SK-N-SH treated with all-trans-retinoic acid at 6 μM for 48 hours (cell line): ENCODE data around the gene GIPC2.
"Not testable (repeated sequence)": the region's sequence is repeated elsewhere in the genome, so short reads cannot be mapped to it uniquely, and the experiment has no call there.

Experiments
- ATAC-seq: fragments of 200-7000 bp; cut with Tn5 transposase; 3 replicates; pipeline ENCODE4 v1.9.1; 2020; ENCODE audit warnings: mild to moderate bottlenecking, moderate library complexity
- ARNTL ChIP-seq: fragments of 450-650 bp; formaldehyde crosslinking; IDR thresholded peaks from 2 replicates; pipeline ENCODE4 v1.5.0; 2020; ENCODE audit warnings: low read depth, mild to moderate bottlenecking, moderate library complexity, borderline replicate concordance
- BACH2 ChIP-seq: fragments of 250-450 bp; sonication (Bioruptor Pico); IDR thresholded peaks from 2 replicates; pipeline ENCODE4 v1.9.0; 2021; ENCODE audit warnings: mild to moderate bottlenecking, borderline replicate concordance
- CSDC2 ChIP-seq: fragments of 250-450 bp; sonication (Bioruptor Pico); IDR thresholded peaks from 2 replicates; pipeline ENCODE4 v1.5.0; 2020; ENCODE audit warnings: mild to moderate bottlenecking, moderate library complexity
- ESRRG ChIP-seq: fragments of 250-450 bp; sonication (Bioruptor Pico); IDR thresholded peaks from 2 replicates; pipeline ENCODE4 v1.6.1; 2021; ENCODE audit warnings: mild to moderate bottlenecking
- GLIS3 ChIP-seq: fragments of 250-450 bp; sonication (Bioruptor Pico); IDR thresholded peaks from 2 replicates; pipeline ENCODE4 v1.5.0; 2020; ENCODE audit warnings: mild to moderate bottlenecking, moderate library complexity
- ISL1 ChIP-seq: fragments of 250-450 bp; sonication (Bioruptor Pico); IDR thresholded peaks from 2 replicates; pipeline ENCODE4 v2.1.2; 2022; ENCODE audit warnings: mild to moderate bottlenecking, moderate library complexity
- OSR1 ChIP-seq: fragments of 250-450 bp; sonication (Bioruptor Pico); IDR thresholded peaks from 2 replicates; pipeline ENCODE4 v1.8.0; 2022; ENCODE audit warnings: moderate library complexity, mild to moderate bottlenecking, inconsistent platforms
- PPARA ChIP-seq: fragments of 250-450 bp; sonication (Bioruptor Pico); IDR thresholded peaks from 2 replicates; pipeline ENCODE4 v1.5.0; 2020; ENCODE audit warnings: mild to moderate bottlenecking, borderline replicate concordance
- RARB ChIP-seq: fragments of 250-450 bp; sonication (Bioruptor Pico); IDR thresholded peaks from 2 replicates; pipeline ENCODE4 v1.8.0; 2021; ENCODE audit warnings: mild to moderate bottlenecking, moderate library complexity
- SNAI2 ChIP-seq: fragments of 250-450 bp; sonication (Bioruptor Pico); IDR thresholded peaks from 2 replicates; pipeline ENCODE4 v1.5.0; 2020; ENCODE audit warnings: mild to moderate bottlenecking, moderate library complexity
- TCF4 ChIP-seq: fragments of 250-450 bp; sonication (Bioruptor Pico); IDR thresholded peaks from 2 replicates; pipeline ENCODE4 v1.8.0; 2021; ENCODE audit warnings: mild to moderate bottlenecking, moderate library complexity, borderline replicate concordance
- TOX ChIP-seq: fragments of 250-450 bp; sonication (Bioruptor Pico); IDR thresholded peaks from 2 replicates; pipeline ENCODE4 v1.8.0; 2021; ENCODE audit warnings: mild to moderate bottlenecking, moderate library complexity, borderline replicate concordance
- ZC3H10 ChIP-seq: fragments of 250-450 bp; sonication (Bioruptor Pico); IDR thresholded peaks from 2 replicates; pipeline ENCODE4 v1.5.1; 2021; ENCODE audit warnings: mild to moderate bottlenecking, moderate library complexity
- ZFP3 ChIP-seq: fragments of 250-450 bp; sonication (Bioruptor Pico); IDR thresholded peaks from 2 replicates; pipeline ENCODE4 v1.5.0; 2020; ENCODE audit warnings: mild to moderate bottlenecking, moderate library complexity
- ZFP30 ChIP-seq: fragments of 450-650 bp; formaldehyde crosslinking; IDR thresholded peaks from 2 replicates; pipeline ENCODE4 v1.5.0; 2022; ENCODE audit warnings: mild to moderate bottlenecking, moderate library complexity
- ZNF565 ChIP-seq: fragments of 450-650 bp; formaldehyde crosslinking; conservative IDR thresholded peaks from 2 replicates; pipeline ENCODE4 v1.5.0; 2020; ENCODE audit warnings: low read depth, mild to moderate bottlenecking, moderate library complexity
- ZNF8 ChIP-seq: fragments of 450-650 bp; formaldehyde crosslinking; IDR thresholded peaks from 2 replicates; pipeline ENCODE4 v1.5.0; 2020; ENCODE audit warnings: mild to moderate bottlenecking, moderate library complexity
- TF ChIP-seq, protein P1 (sequence below): fragments of 250-450 bp; sonication (Bioruptor Pico); IDR thresholded peaks from 2 replicates; pipeline ENCODE4 v1.5.0; 2020; ENCODE audit warnings: mild to moderate bottlenecking, moderate library complexity
- TF ChIP-seq, protein P2 (sequence below): fragments of 250-450 bp; sonication (Bioruptor Pico); IDR thresholded peaks from 2 replicates; pipeline ENCODE4 v1.5.1; 2021; ENCODE audit warnings: mild to moderate bottlenecking, moderate library complexity
- TF ChIP-seq, protein P3 (sequence below): fragments of 250-450 bp; sonication (Bioruptor Pico); IDR thresholded peaks from 2 replicates; pipeline ENCODE4 v1.8.0; 2020; ENCODE audit warnings: mild to moderate bottlenecking, moderate library complexity, borderline replicate concordance
- TF ChIP-seq, protein P4 (sequence below): fragments of 250-450 bp; sonication (Bioruptor Pico); IDR thresholded peaks from 2 replicates; pipeline ENCODE4 v1.5.1; 2020; ENCODE audit warnings: low read depth, mild to moderate bottlenecking, moderate library complexity

Gene GIPC2

DNA sequence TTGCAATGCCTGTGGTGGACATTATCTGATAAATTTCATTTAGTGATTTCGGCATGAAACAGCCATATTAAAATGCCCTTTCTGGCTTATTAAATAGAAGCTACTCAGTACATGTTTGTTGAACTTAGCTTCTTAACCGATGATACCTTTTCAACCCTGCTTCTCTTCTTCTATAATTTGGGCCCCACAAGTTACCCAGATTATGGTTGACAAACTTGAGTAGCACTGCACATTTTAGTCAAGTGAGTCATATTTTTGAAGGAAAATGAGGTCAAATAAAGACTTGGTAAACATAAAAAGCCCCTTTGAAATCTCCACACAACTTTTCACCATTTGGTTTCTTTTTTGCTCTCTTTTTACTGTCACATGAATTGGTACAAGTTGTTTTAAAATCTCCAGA, 33.8 kb downstream of the GIPC2 start (continued):
- TF ChIP-seq, protein P1, sequence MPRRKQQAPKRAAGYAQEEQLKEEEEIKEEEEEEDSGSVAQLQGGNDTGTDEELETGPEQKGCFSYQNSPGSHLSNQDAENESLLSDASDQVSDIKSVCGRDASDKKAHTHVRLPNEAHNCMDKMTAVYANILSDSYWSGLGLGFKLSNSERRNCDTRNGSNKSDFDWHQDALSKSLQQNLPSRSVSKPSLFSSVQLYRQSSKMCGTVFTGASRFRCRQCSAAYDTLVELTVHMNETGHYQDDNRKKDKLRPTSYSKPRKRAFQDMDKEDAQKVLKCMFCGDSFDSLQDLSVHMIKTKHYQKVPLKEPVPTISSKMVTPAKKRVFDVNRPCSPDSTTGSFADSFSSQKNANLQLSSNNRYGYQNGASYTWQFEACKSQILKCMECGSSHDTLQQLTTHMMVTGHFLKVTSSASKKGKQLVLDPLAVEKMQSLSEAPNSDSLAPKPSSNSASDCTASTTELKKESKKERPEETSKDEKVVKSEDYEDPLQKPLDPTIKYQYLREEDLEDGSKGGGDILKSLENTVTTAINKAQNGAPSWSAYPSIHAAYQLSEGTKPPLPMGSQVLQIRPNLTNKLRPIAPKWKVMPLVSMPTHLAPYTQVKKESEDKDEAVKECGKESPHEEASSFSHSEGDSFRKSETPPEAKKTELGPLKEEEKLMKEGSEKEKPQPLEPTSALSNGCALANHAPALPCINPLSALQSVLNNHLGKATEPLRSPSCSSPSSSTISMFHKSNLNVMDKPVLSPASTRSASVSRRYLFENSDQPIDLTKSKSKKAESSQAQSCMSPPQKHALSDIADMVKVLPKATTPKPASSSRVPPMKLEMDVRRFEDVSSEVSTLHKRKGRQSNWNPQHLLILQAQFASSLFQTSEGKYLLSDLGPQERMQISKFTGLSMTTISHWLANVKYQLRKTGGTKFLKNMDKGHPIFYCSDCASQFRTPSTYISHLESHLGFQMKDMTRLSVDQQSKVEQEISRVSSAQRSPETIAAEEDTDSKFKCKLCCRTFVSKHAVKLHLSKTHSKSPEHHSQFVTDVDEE (CRISPR knock-in tag): no peak
- TF ChIP-seq ESRRG: no peak
- no peak for TF ChIP-seq ZFP30 (CRISPR knock-in tag)
- no peak for TF ChIP-seq ARNTL (CRISPR knock-in tag)
- no peak for TF ChIP-seq ZC3H10 (CRISPR knock-in tag)
- no peak for TF ChIP-seq BACH2
- no peak for TF ChIP-seq TCF4 (CRISPR knock-in tag)
- no peak for TF ChIP-seq PPARA (CRISPR knock-in tag)
- TF ChIP-seq, all 23 proteins: peak for 0

DNA sequence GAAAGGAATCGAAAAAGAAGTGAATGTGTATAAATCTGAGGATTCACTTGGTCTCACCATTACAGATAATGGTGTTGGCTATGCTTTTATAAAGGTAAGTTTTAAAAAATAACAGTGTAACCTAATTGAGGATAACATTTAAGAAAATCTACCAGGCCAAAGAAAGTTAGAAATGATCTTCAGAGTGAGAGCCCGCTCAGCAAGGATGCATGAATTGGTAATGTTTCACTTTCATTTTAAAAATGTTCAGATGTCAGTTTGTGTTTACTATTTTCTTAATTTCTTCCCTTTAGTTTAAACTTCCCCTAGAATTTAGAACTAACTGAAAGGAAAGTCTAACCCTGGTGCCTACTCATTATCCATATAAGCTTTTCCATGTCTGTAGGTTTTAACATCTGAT, 35.0 kb downstream of the GIPC2 start:
- no peak for TF ChIP-seq ZC3H10 (CRISPR knock-in tag)
- TF ChIP-seq, protein P1 (CRISPR knock-in tag): no peak
- no peak for TF ChIP-seq RARB (CRISPR knock-in tag)
- no peak for TF ChIP-seq GLIS3 (CRISPR knock-in tag)
- TF ChIP-seq ZNF8 (CRISPR knock-in tag): no peak
- TF ChIP-seq TOX (CRISPR knock-in tag): no peak
- no peak for TF ChIP-seq ZNF565 (CRISPR knock-in tag)
- TF ChIP-seq CSDC2: no peak
- no peak for TF ChIP-seq BACH2
- ATAC-seq: no peak

DNA sequence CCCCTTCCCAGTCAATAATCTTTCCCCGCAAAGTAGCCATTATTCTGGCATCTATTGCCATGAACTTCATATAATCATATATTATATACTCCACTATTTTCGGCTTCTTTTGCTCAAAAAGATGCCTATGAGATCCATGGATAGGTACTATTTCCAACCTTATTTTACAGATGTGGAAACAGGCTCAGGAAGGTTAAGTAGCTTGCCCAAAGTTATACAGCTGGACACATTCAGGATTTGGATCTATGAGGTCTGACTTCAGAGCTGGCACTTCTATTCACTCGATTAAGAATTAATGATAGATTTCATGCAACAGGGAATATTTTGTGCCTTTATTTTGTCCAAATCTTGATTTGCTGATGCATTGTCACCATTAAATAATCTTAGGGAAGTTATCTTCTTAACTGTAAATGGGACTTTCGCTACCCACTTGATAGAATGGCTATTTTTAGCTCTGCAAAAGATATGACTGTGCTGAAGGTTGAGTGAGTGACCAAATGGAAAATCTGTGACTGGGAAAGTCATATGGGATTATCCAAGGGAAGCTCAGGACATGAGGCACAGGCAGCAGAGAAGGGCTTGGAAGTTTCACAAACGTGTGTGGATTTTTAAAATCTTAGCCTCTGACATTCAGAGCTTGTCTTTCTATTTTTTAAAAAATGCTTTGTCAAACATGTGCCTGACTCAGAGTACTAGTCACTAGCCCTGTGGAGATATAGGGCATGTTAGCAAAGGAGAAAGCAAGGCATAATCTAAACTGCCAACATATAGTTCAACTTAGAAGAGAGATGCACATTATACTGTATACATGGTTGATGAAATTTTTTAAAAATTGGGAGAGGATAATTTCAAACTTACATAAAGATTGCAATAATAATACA, 36.5 kb downstream of the GIPC2 start:
- TF ChIP-seq ESRRG: no peak
- TF ChIP-seq ZFP3 (CRISPR knock-in tag): no peak
- TF ChIP-seq, protein P1 (CRISPR knock-in tag): no peak
- no peak for TF ChIP-seq TCF4 (CRISPR knock-in tag)
- TF ChIP-seq ZFP30 (CRISPR knock-in tag): no peak
- TF ChIP-seq ZNF565 (CRISPR knock-in tag): no peak
- TF ChIP-seq ZNF8 (CRISPR knock-in tag): no peak
- no peak for TF ChIP-seq ZC3H10 (CRISPR knock-in tag)
- no peak for TF ChIP-seq PPARA (CRISPR knock-in tag)
- TF ChIP-seq OSR1: no peak
- no peak for TF ChIP-seq ARNTL (CRISPR knock-in tag)
- TF ChIP-seq, protein P2, sequence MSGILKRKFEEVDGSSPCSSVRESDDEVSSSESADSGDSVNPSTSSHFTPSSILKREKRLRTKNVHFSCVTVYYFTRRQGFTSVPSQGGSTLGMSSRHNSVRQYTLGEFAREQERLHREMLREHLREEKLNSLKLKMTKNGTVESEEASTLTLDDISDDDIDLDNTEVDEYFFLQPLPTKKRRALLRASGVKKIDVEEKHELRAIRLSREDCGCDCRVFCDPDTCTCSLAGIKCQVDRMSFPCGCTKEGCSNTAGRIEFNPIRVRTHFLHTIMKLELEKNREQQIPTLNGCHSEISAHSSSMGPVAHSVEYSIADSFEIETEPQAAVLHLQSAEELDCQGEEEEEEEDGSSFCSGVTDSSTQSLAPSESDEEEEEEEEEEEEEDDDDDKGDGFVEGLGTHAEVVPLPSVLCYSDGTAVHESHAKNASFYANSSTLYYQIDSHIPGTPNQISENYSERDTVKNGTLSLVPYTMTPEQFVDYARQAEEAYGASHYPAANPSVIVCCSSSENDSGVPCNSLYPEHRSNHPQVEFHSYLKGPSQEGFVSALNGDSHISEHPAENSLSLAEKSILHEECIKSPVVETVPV (CRISPR knock-in tag): no peak
- TF ChIP-seq, protein P3, sequence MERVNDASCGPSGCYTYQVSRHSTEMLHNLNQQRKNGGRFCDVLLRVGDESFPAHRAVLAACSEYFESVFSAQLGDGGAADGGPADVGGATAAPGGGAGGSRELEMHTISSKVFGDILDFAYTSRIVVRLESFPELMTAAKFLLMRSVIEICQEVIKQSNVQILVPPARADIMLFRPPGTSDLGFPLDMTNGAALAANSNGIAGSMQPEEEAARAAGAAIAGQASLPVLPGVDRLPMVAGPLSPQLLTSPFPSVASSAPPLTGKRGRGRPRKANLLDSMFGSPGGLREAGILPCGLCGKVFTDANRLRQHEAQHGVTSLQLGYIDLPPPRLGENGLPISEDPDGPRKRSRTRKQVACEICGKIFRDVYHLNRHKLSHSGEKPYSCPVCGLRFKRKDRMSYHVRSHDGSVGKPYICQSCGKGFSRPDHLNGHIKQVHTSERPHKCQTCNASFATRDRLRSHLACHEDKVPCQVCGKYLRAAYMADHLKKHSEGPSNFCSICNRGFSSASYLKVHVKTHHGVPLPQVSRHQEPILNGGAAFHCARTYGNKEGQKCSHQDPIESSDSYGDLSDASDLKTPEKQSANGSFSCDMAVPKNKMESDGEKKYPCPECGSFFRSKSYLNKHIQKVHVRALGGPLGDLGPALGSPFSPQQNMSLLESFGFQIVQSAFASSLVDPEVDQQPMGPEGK (CRISPR knock-in tag): no peak
- no peak for TF ChIP-seq RARB (CRISPR knock-in tag)
- TF ChIP-seq CSDC2: no peak
- no peak for TF ChIP-seq ISL1 (CRISPR knock-in tag)
- no peak for TF ChIP-seq SNAI2 (CRISPR knock-in tag)
- no peak for TF ChIP-seq BACH2
- TF ChIP-seq, protein P4, sequence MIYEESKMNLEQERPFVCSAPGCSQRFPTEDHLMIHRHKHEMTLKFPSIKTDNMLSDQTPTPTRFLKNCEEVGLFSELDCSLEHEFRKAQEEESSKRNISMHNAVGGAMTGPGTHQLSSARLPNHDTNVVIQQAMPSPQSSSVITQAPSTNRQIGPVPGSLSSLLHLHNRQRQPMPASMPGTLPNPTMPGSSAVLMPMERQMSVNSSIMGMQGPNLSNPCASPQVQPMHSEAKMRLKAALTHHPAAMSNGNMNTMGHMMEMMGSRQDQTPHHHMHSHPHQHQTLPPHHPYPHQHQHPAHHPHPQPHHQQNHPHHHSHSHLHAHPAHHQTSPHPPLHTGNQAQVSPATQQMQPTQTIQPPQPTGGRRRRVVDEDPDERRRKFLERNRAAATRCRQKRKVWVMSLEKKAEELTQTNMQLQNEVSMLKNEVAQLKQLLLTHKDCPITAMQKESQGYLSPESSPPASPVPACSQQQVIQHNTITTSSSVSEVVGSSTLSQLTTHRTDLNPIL (CRISPR knock-in tag): no peak
- ATAC-seq: no peak

DNA sequence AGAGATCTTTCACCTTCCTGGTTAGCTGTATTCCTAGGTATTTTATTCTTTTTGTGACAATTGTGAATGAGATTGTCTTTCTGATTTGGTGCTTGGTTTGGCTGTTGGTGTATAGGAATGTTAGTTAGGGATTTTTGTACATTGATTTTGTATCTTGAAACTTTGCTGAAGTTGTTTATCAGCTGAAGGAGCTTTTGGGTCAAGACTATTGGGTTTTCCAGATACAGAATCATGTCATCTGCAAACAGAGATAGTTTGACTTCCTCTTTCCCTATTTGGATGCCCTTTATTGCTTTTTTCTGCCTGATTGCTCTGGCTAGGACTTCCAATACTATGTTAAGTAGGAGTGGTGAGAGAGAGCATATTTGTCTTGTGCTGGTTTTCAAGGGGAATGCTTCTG, 38.9 kb downstream of the GIPC2 start:
- ATAC-seq: not testable (repeated sequence)
